ENCODE measurements around the gene CDC20. TPM values are rescaled to one million over a fixed set of nuclear protein-coding genes. Genes with fewer than 3 reads are reported as not detected.

The CDC20 gene
- total and polyA plus RNA-seq, 4 donors, result 3.6 to 6.1 (median 5.2) TPM

- ATAC-seq (ENCODE audit: insufficient read depth, low FRiP score) (peak; percentile 82), DNase-seq (peak in 2 of 3 donors; percentile 27 to 48)
- H3K27ac ChIP-seq (ENCODE audit: low read depth in 1 of 2, low read length in 1 of 2), result peak overlapping the region; percentile 25 to 68
- H3K36me3 ChIP-seq (ENCODE audit: control insufficient read depth in 4 of 4, insufficient read depth in 4 of 4, low read length in 4 of 4), result no peaks in the 10 kb centered on the region
- no peak for TF ChIP-seq CTCF (IDR thresholded peaks at IDR 0.05; ENCODE audit: control extremely low read depth, extremely low read depth)
- WGBS, 2 donors, result 23 to 38% methylated on average over 6 of the region's 6 CpGs
- peaks cover 0 to 6% (median 0%) of the 10 kb centered on the region in 5 donors for H3K4me1 ChIP-seq (ENCODE audit: control insufficient read depth in 5 of 5, insufficient read depth in 5 of 5, low read length in 5 of 5)
- H3K9me3 ChIP-seq (ENCODE audit: control insufficient read depth in 4 of 4, insufficient read depth in 3 of 4, low read length in 3 of 4), result peaks cover 0 to 10% (median 2%) of the 10 kb centered on the region in 4 donors
- no peaks in the 10 kb centered on the region for H3K27me3 ChIP-seq (ENCODE audit: control insufficient read depth in 3 of 3, insufficient read depth in 3 of 3, low read length in 2 of 3)
- H3K9ac ChIP-seq (ENCODE audit: insufficient read depth in 1 of 2, low read length in 2 of 2), result no peak overlapping the region
- peak overlapping the region; percentile 1 for H3K4me3 ChIP-seq
Measured at GRCh38 chr1:43329995-43330751, 28.6 kb upstream of the CDC20 start.

- no peak overlapping the region for H3K4me3 ChIP-seq
- no peaks in the 10 kb centered on the region for H3K36me3 ChIP-seq (ENCODE audit: control insufficient read depth in 4 of 4, insufficient read depth in 4 of 4, low read length in 4 of 4)
- whole genome bisulfite sequencing, 2 donors, result 91 to 92% methylated on average over 5 of the region's 5 CpGs
- no peak for DNase-seq
- no peak overlapping the region for H3K27ac ChIP-seq (ENCODE audit: low read depth in 1 of 2, low read length in 1 of 2)
- ATAC-seq (ENCODE audit: insufficient read depth, low FRiP score), result no peak
- no peak for TF ChIP-seq CTCF (IDR thresholded peaks at IDR 0.05; ENCODE audit: control extremely low read depth, extremely low read depth)
- H3K27me3 ChIP-seq (ENCODE audit: control insufficient read depth in 3 of 3, insufficient read depth in 3 of 3, low read length in 2 of 3), result no peaks in the 10 kb centered on the region
- H3K9me3 ChIP-seq (ENCODE audit: control insufficient read depth in 4 of 4, insufficient read depth in 3 of 4, low read length in 3 of 4), result peaks cover 0 to 10% (median 1%) of the 10 kb centered on the region in 4 donors
- H3K9ac ChIP-seq (ENCODE audit: insufficient read depth in 1 of 2, low read length in 2 of 2), result no peak overlapping the region
- H3K4me1 ChIP-seq (ENCODE audit: control insufficient read depth in 5 of 5, insufficient read depth in 5 of 5, low read length in 5 of 5), result peaks cover 0 to 6% (median 0%) of the 10 kb centered on the region in 5 donors
Measured at GRCh38 chr1:43331688-43332087, 27.1 kb upstream of the CDC20 start.

GRCh38 chr1:43334453-43335205, 24.2 kb upstream of the CDC20 start:
- peaks cover 0 to 6% (median 0%) of the 10 kb centered on the region in 5 donors for H3K4me1 ChIP-seq (ENCODE audit: control insufficient read depth in 5 of 5, insufficient read depth in 5 of 5, low read length in 5 of 5)
- TF ChIP-seq CTCF (IDR thresholded peaks at IDR 0.05; ENCODE audit: control extremely low read depth, extremely low read depth), result no peak
- H3K27me3 ChIP-seq (ENCODE audit: control insufficient read depth in 3 of 3, insufficient read depth in 3 of 3, low read length in 2 of 3), result no peaks in the 10 kb centered on the region
- 70 to 75% methylated on average over 7 of the region's 7 CpGs for WGBS, 2 donors
- no peak overlapping the region for H3K9ac ChIP-seq (ENCODE audit: insufficient read depth in 1 of 2, low read length in 2 of 2)
- ATAC-seq (ENCODE audit: insufficient read depth, low FRiP score) (no peak), DNase-seq (no peak)
- no peak overlapping the region for H3K4me3 ChIP-seq
- H3K36me3 ChIP-seq (ENCODE audit: control insufficient read depth in 4 of 4, insufficient read depth in 4 of 4, low read length in 4 of 4), result no peaks in the 10 kb centered on the region
- no peaks in the 10 kb centered on the region for H3K9me3 ChIP-seq (ENCODE audit: control insufficient read depth in 4 of 4, insufficient read depth in 3 of 4, low read length in 3 of 4)
- H3K27ac ChIP-seq (ENCODE audit: low read depth in 1 of 2, low read length in 1 of 2), result no peak overlapping the region
